ENCODE data around the gene SRGAP1. TPM values are rescaled to one million over a fixed set of nuclear protein-coding genes. Genes with fewer than 3 reads are reported as not detected.
A peak's percentile ranks its signal among the peaks of the same experiment; 100 is the strongest.

Gene SRGAP1
- polyA plus RNA-seq, 2 donors: 1.4 to 3.2 TPM

- no peak overlapping the region for H3K27ac ChIP-seq (ENCODE audit: low read depth in 2 of 2, low read length in 1 of 2)
Measured at GRCh38 chr12:63912651-63913050, 68.2 kb downstream of the SRGAP1 start.

GRCh38 chr12:63913929-63914328 lies 69.4 kb downstream of the SRGAP1 start:
- H3K4me1 ChIP-seq (ENCODE audit: control insufficient read depth in 2 of 2, insufficient read depth in 2 of 2, low read length in 1 of 2): peaks cover 0 to 2% of the 10 kb centered on the region in 2 donors

More at GRCh38 chr12:63912651-63913050, 68.2 kb downstream of the SRGAP1 start:
- Histone ChIP-seq H3K9me3 (ENCODE audit: control insufficient read depth in 2 of 2, insufficient read depth in 1 of 2, low read depth in 1 of 2, low read length in 1 of 2) (no peaks in the 10 kb centered on the region), H3K4me1 (ENCODE audit: control insufficient read depth in 2 of 2, insufficient read depth in 2 of 2, low read length in 1 of 2) (no peaks in the 10 kb centered on the region), H3K4me3 (ENCODE audit: low read depth in 1 of 2, low read length in 2 of 2) (no peak overlapping the region), H3K27me3 (ENCODE audit: control insufficient read depth in 1 of 2, insufficient read depth in 2 of 2, low read length in 2 of 2) (no peaks in the 10 kb centered on the region), H3K36me3 (ENCODE audit: control insufficient read depth in 2 of 2, insufficient read depth in 2 of 2, low read length in 1 of 2) (no peaks in the 10 kb centered on the region)
- 65% methylated on average over 2 of the region's 2 CpGs for WGBS, 2 donors

GRCh38 chr12:63915105-63915800 lies 70.8 kb downstream of the SRGAP1 start:
- H3K9me3 ChIP-seq (ENCODE audit: control insufficient read depth in 2 of 2, insufficient read depth in 1 of 2, low read depth in 1 of 2, low read length in 1 of 2): no peaks in the 10 kb centered on the region
- H3K27me3 ChIP-seq (ENCODE audit: control insufficient read depth in 1 of 2, insufficient read depth in 2 of 2, low read length in 2 of 2): no peaks in the 10 kb centered on the region
- no peak overlapping the region for H3K4me3 ChIP-seq (ENCODE audit: low read depth in 1 of 2, low read length in 2 of 2)
- no peaks in the 10 kb centered on the region for H3K36me3 ChIP-seq (ENCODE audit: control insufficient read depth in 2 of 2, insufficient read depth in 2 of 2, low read length in 1 of 2)
- H3K4me1 ChIP-seq (ENCODE audit: control insufficient read depth in 2 of 2, insufficient read depth in 2 of 2, low read length in 1 of 2): peaks cover 0 to 2% of the 10 kb centered on the region in 2 donors
- no peak overlapping the region for H3K27ac ChIP-seq (ENCODE audit: low read depth in 2 of 2, low read length in 1 of 2)
- 26 to 28% methylated on average over 2 of the region's 2 CpGs for WGBS, 2 donors

More at GRCh38 chr12:63913929-63914328, 69.4 kb downstream of the SRGAP1 start:
- H3K9me3 ChIP-seq (ENCODE audit: control insufficient read depth in 2 of 2, insufficient read depth in 1 of 2, low read depth in 1 of 2, low read length in 1 of 2): no peaks in the 10 kb centered on the region
- H3K27ac ChIP-seq (ENCODE audit: low read depth in 2 of 2, low read length in 1 of 2): no peak overlapping the region
- no peak overlapping the region for H3K4me3 ChIP-seq (ENCODE audit: low read depth in 1 of 2, low read length in 2 of 2)
- H3K27me3 ChIP-seq (ENCODE audit: control insufficient read depth in 1 of 2, insufficient read depth in 2 of 2, low read length in 2 of 2): no peaks in the 10 kb centered on the region
- no peaks in the 10 kb centered on the region for H3K36me3 ChIP-seq (ENCODE audit: control insufficient read depth in 2 of 2, insufficient read depth in 2 of 2, low read length in 1 of 2)
- 83 to 89% methylated on average over 2 of the region's 2 CpGs for WGBS, 2 donors

- peaks cover 0 to 2% of the 10 kb centered on the region in 2 donors for H3K4me1 ChIP-seq (ENCODE audit: control insufficient read depth in 2 of 2, insufficient read depth in 2 of 2, low read length in 1 of 2)
- H3K9me3 ChIP-seq (ENCODE audit: control insufficient read depth in 2 of 2, insufficient read depth in 1 of 2, low read depth in 1 of 2, low read length in 1 of 2): no peaks in the 10 kb centered on the region
- H3K27ac ChIP-seq (ENCODE audit: low read depth in 2 of 2, low read length in 1 of 2): peak overlapping the region in 1 of 2 donors; percentile 7
- no peaks in the 10 kb centered on the region for H3K36me3 ChIP-seq (ENCODE audit: control insufficient read depth in 2 of 2, insufficient read depth in 2 of 2, low read length in 1 of 2)
- 70 to 72% methylated on average over 7 of the region's 7 CpGs for WGBS, 2 donors
- H3K27me3 ChIP-seq (ENCODE audit: control insufficient read depth in 1 of 2, insufficient read depth in 2 of 2, low read length in 2 of 2): no peaks in the 10 kb centered on the region
- H3K4me3 ChIP-seq (ENCODE audit: low read depth in 1 of 2, low read length in 2 of 2): no peak overlapping the region
Measured at GRCh38 chr12:63916561-63917476, 72.3 kb downstream of the SRGAP1 start.

GRCh38 chr12:63917477-63917862 lies 73.0 kb downstream of the SRGAP1 start:
- WGBS, 2 donors: 93 to 98% methylated on average over 3 of the region's 3 CpGs
- Histone ChIP-seq H3K36me3 (ENCODE audit: control insufficient read depth in 2 of 2, insufficient read depth in 2 of 2, low read length in 1 of 2) (no peaks in the 10 kb centered on the region), H3K4me3 (ENCODE audit: low read depth in 1 of 2, low read length in 2 of 2) (no peak overlapping the region), H3K27ac (ENCODE audit: low read depth in 2 of 2, low read length in 1 of 2) (no peak overlapping the region), H3K4me1 (ENCODE audit: control insufficient read depth in 2 of 2, insufficient read depth in 2 of 2, low read length in 1 of 2) (peaks cover 0 to 2% of the 10 kb centered on the region in 2 donors), H3K9me3 (ENCODE audit: control insufficient read depth in 2 of 2, insufficient read depth in 1 of 2, low read depth in 1 of 2, low read length in 1 of 2) (no peaks in the 10 kb centered on the region), H3K27me3 (ENCODE audit: control insufficient read depth in 1 of 2, insufficient read depth in 2 of 2, low read length in 2 of 2) (no peaks in the 10 kb centered on the region)

GRCh38 chr12:63917864-63918799 lies 73.6 kb downstream of the SRGAP1 start:
- Histone ChIP-seq H3K27ac (ENCODE audit: low read depth in 2 of 2, low read length in 1 of 2) (peak overlapping the region; percentile 86 to 91), H3K4me1 (ENCODE audit: control insufficient read depth in 2 of 2, insufficient read depth in 2 of 2, low read length in 1 of 2) (peaks cover 0 to 2% of the 10 kb centered on the region in 2 donors), H3K27me3 (ENCODE audit: control insufficient read depth in 1 of 2, insufficient read depth in 2 of 2, low read length in 2 of 2) (no peaks in the 10 kb centered on the region), H3K36me3 (ENCODE audit: control insufficient read depth in 2 of 2, insufficient read depth in 2 of 2, low read length in 1 of 2) (no peaks in the 10 kb centered on the region), H3K9me3 (ENCODE audit: control insufficient read depth in 2 of 2, insufficient read depth in 1 of 2, low read depth in 1 of 2, low read length in 1 of 2) (no peaks in the 10 kb centered on the region), H3K4me3 (ENCODE audit: low read depth in 1 of 2, low read length in 2 of 2) (no peak overlapping the region)
- 62% methylated on average over 10 of the region's 10 CpGs for WGBS, 2 donors

- 73 to 76% methylated on average over 6 of the region's 6 CpGs for WGBS, 2 donors
Measured at GRCh38 chr12:63918800-63919300, 74.3 kb downstream of the SRGAP1 start.

GRCh38 chr12:63919756-63920155 lies 75.3 kb downstream of the SRGAP1 start:
- H3K27ac ChIP-seq (ENCODE audit: low read depth in 2 of 2, low read length in 1 of 2): no peak overlapping the region
- peaks cover 0 to 2% of the 10 kb centered on the region in 2 donors for H3K4me1 ChIP-seq (ENCODE audit: control insufficient read depth in 2 of 2, insufficient read depth in 2 of 2, low read length in 1 of 2)
- H3K4me3 ChIP-seq (ENCODE audit: low read depth in 1 of 2, low read length in 2 of 2): no peak overlapping the region
- H3K36me3 ChIP-seq (ENCODE audit: control insufficient read depth in 2 of 2, insufficient read depth in 2 of 2, low read length in 1 of 2): no peaks in the 10 kb centered on the region
- 97 to 98% methylated on average over 2 of the region's 2 CpGs for WGBS, 2 donors
- H3K27me3 ChIP-seq (ENCODE audit: control insufficient read depth in 1 of 2, insufficient read depth in 2 of 2, low read length in 2 of 2): no peaks in the 10 kb centered on the region
- H3K9me3 ChIP-seq (ENCODE audit: control insufficient read depth in 2 of 2, insufficient read depth in 1 of 2, low read depth in 1 of 2, low read length in 1 of 2): no peaks in the 10 kb centered on the region

More at GRCh38 chr12:63918800-63919300, 74.3 kb downstream of the SRGAP1 start:
- H3K4me3 ChIP-seq (ENCODE audit: low read depth in 1 of 2, low read length in 2 of 2): no peak overlapping the region
- H3K36me3 ChIP-seq (ENCODE audit: control insufficient read depth in 2 of 2, insufficient read depth in 2 of 2, low read length in 1 of 2): no peaks in the 10 kb centered on the region
- peaks cover 0 to 2% of the 10 kb centered on the region in 2 donors for H3K4me1 ChIP-seq (ENCODE audit: control insufficient read depth in 2 of 2, insufficient read depth in 2 of 2, low read length in 1 of 2)
- H3K27me3 ChIP-seq (ENCODE audit: control insufficient read depth in 1 of 2, insufficient read depth in 2 of 2, low read length in 2 of 2): no peaks in the 10 kb centered on the region
- no peaks in the 10 kb centered on the region for H3K9me3 ChIP-seq (ENCODE audit: control insufficient read depth in 2 of 2, insufficient read depth in 1 of 2, low read depth in 1 of 2, low read length in 1 of 2)
- peak overlapping the region; percentile 84 to 86 for H3K27ac ChIP-seq (ENCODE audit: low read depth in 2 of 2, low read length in 1 of 2)

GRCh38 chr12:63921157-63921556 lies 76.7 kb downstream of the SRGAP1 start:
- Histone ChIP-seq H3K36me3 (ENCODE audit: control insufficient read depth in 2 of 2, insufficient read depth in 2 of 2, low read length in 1 of 2) (no peaks in the 10 kb centered on the region), H3K27me3 (ENCODE audit: control insufficient read depth in 1 of 2, insufficient read depth in 2 of 2, low read length in 2 of 2) (no peaks in the 10 kb centered on the region), H3K9me3 (ENCODE audit: control insufficient read depth in 2 of 2, insufficient read depth in 1 of 2, low read depth in 1 of 2, low read length in 1 of 2) (no peaks in the 10 kb centered on the region), H3K4me1 (ENCODE audit: control insufficient read depth in 2 of 2, insufficient read depth in 2 of 2, low read length in 1 of 2) (peaks cover 0 to 2% of the 10 kb centered on the region in 2 donors), H3K4me3 (ENCODE audit: low read depth in 1 of 2, low read length in 2 of 2) (no peak overlapping the region), H3K27ac (ENCODE audit: low read depth in 2 of 2, low read length in 1 of 2) (no peak overlapping the region)
- WGBS, 2 donors: 77 to 82% methylated on average over 6 of the region's 6 CpGs

Measured in esophagus (tissue), 2 donors.